ENCODE data around the gene PAX8. TPM values are rescaled to one million over a fixed set of nuclear protein-coding genes. Genes with fewer than 3 reads are reported as not detected.
"Not testable (repeated sequence)": the region's sequence is repeated elsewhere in the genome, so short reads cannot be mapped to it uniquely, and the experiment has no call there.

The PAX8 gene
- total RNA-seq, 2 experiments from 2014 or later, result 0.36 to 0.52 TPM

DNA sequence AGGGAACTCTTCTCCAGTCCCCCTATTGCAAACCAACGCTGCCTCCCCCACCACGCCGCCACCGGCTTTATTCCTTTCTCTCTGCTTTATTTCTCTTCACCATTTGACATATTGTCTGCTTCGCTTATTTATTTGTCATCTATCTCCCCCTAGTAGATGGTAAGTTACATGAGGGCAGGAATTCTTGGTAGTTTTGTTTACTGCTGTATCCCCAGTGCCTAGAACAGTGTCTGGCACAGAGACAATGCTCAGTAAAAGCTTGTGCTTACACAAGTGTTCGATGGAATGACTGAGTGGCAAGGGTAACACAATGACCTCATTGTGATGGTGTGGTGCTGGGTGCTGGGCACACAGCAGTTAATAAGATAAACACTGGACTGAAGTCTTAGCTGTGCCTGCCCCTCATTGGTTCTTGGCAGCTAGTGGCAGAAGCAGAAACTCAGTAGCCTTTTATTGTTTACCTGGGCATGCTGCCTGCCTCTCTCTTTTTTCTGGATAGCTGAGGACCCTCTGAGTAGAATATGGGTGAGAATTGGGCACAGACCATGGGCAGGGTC, 9.5 kb upstream of the PAX8 start:
- H3K36me3 ChIP-seq (ENCODE audit: insufficient read depth, low read length); H3K36me3 Mint-ChIP-seq (ENCODE audit: low read depth); intact Hi-C loops (cut with DNase I, micrococcal nuclease); H3K4me3 ChIP-seq (ENCODE audit: low read length); POLR2A ChIA-PET; H3K4me1 ChIP-seq (ENCODE audit: insufficient read depth, low read length); H3K9me3 ChIP-seq (ENCODE audit: control insufficient read depth in 1 of 2, insufficient read depth in 1 of 2, low read length in 2 of 2); H3K4me3 Mint-ChIP-seq; H3K27me3 ChIP-seq (ENCODE audit: control insufficient read depth in 1 of 2, insufficient read depth in 2 of 2, low read length in 2 of 2); H3K9me3 Mint-ChIP-seq; H3K27ac ChIP-seq (ENCODE audit: low read depth in 1 of 2, low read length in 2 of 2); CTCF ChIA-PET; H3K4me1 Mint-ChIP-seq (ENCODE audit: low read depth); DNase-seq; ATAC-seq (ENCODE audit: poor library complexity); H3K27me3 Mint-ChIP-seq; H3K27ac Mint-ChIP-seq: not testable (repeated sequence)

- H3K4me1 Mint-ChIP-seq (ENCODE audit: low read depth), result no peaks in the 10 kb centered on the region
- intact Hi-C loops (cut with DNase I, micrococcal nuclease), result no loop called here
- Histone ChIP-seq H3K36me3 (ENCODE audit: insufficient read depth, low read length) (no peaks in the 10 kb centered on the region), H3K27ac (ENCODE audit: low read depth in 1 of 2, low read length in 2 of 2) (no peak overlapping the region), H3K4me1 (ENCODE audit: insufficient read depth, low read length) (no peaks in the 10 kb centered on the region), H3K9me3 (ENCODE audit: control insufficient read depth in 1 of 2, insufficient read depth in 1 of 2, low read length in 2 of 2) (no peaks in the 10 kb centered on the region), H3K4me3 (ENCODE audit: low read length) (no peak overlapping the region), H3K27me3 (ENCODE audit: control insufficient read depth in 1 of 2, insufficient read depth in 2 of 2, low read length in 2 of 2) (no peaks in the 10 kb centered on the region)
- no peak for DNase-seq
- ATAC-seq (ENCODE audit: poor library complexity), result no peak
- TF ChIP-seq, protein P1, sequence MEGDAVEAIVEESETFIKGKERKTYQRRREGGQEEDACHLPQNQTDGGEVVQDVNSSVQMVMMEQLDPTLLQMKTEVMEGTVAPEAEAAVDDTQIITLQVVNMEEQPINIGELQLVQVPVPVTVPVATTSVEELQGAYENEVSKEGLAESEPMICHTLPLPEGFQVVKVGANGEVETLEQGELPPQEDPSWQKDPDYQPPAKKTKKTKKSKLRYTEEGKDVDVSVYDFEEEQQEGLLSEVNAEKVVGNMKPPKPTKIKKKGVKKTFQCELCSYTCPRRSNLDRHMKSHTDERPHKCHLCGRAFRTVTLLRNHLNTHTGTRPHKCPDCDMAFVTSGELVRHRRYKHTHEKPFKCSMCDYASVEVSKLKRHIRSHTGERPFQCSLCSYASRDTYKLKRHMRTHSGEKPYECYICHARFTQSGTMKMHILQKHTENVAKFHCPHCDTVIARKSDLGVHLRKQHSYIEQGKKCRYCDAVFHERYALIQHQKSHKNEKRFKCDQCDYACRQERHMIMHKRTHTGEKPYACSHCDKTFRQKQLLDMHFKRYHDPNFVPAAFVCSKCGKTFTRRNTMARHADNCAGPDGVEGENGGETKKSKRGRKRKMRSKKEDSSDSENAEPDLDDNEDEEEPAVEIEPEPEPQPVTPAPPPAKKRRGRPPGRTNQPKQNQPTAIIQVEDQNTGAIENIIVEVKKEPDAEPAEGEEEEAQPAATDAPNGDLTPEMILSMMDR (IDR thresholded peaks at IDR 0.05), result no peak
- H3K9me3 Mint-ChIP-seq, result no peaks in the 10 kb centered on the region
- H3K4me3 Mint-ChIP-seq, result no peak overlapping the region
- H3K27me3 Mint-ChIP-seq, result peaks cover 10% of the 10 kb centered on the region
- CTCF ChIA-PET, result no interaction called here
- no peak overlapping the region for H3K27ac Mint-ChIP-seq
- no peaks in the 10 kb centered on the region for H3K36me3 Mint-ChIP-seq (ENCODE audit: low read depth)
- POLR2A ChIA-PET, result no interaction called here
Observed at GRCh38 chr2:113285816-113286215, 7.1 kb upstream of the PAX8 start.

- CTCF ChIA-PET, result not testable (repeated sequence)
Observed at GRCh38 chr2:113284999-113285398, 6.3 kb upstream of the PAX8 start.

DNA sequence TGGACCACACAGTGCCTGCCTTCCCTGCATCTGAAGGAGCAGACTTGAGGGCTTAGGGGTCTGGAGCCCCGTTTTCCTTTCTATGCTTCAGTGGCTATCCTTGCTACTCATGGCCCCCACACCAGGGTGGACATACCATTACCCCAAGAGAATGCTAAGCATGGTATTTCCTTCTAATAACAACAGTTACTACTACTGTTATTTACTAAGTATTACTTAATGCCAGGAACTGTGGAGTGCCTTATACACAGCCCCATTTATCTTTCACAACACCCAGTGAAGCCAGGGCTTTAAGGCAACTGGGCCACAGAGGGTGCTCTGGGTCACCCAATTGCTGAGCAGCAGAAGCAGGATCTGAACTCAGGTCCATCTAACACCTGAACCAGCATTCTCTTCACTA, 5.8 kb upstream of the PAX8 start:
- no peak overlapping the region for H3K4me3 Mint-ChIP-seq
- no peaks in the 10 kb centered on the region for H3K4me1 ChIP-seq (ENCODE audit: insufficient read depth, low read length)
- intact Hi-C loops (cut with DNase I, micrococcal nuclease), result no loop called here
- TF ChIP-seq, protein P1 (IDR thresholded peaks at IDR 0.05), result no peak
- no peak for DNase-seq
- ChIA-PET POLR2A (no interaction called here), CTCF (no interaction called here)
- peaks cover 0 to 2% of the 10 kb centered on the region in 2 experiments for H3K27me3 ChIP-seq (ENCODE audit: control insufficient read depth in 1 of 2, insufficient read depth in 2 of 2, low read length in 2 of 2)
- H3K9me3 Mint-ChIP-seq, result no peaks in the 10 kb centered on the region
- no peaks in the 10 kb centered on the region for H3K36me3 Mint-ChIP-seq (ENCODE audit: low read depth)
- H3K27ac ChIP-seq (ENCODE audit: low read depth in 1 of 2, low read length in 2 of 2), result no peak overlapping the region
- no peak overlapping the region for H3K4me3 ChIP-seq (ENCODE audit: low read length)
- peaks cover 22% of the 10 kb centered on the region for H3K27me3 Mint-ChIP-seq
- H3K4me1 Mint-ChIP-seq (ENCODE audit: low read depth), result no peaks in the 10 kb centered on the region
- no peak overlapping the region for H3K27ac Mint-ChIP-seq
- no peaks in the 10 kb centered on the region for H3K9me3 ChIP-seq (ENCODE audit: control insufficient read depth in 1 of 2, insufficient read depth in 1 of 2, low read length in 2 of 2)
- no peak for ATAC-seq (ENCODE audit: poor library complexity)
- H3K36me3 ChIP-seq (ENCODE audit: insufficient read depth, low read length), result no peaks in the 10 kb centered on the region

More at GRCh38 chr2:113284999-113285398, 6.3 kb upstream of the PAX8 start:
- H3K27ac ChIP-seq (ENCODE audit: low read depth in 1 of 2, low read length in 2 of 2); H3K9me3 Mint-ChIP-seq; POLR2A ChIA-PET; ATAC-seq (ENCODE audit: poor library complexity); H3K27ac Mint-ChIP-seq; H3K4me1 Mint-ChIP-seq (ENCODE audit: low read depth); H3K4me1 ChIP-seq (ENCODE audit: insufficient read depth, low read length); H3K4me3 Mint-ChIP-seq; intact Hi-C loops (cut with DNase I, micrococcal nuclease); H3K4me3 ChIP-seq (ENCODE audit: low read length); DNase-seq; H3K36me3 Mint-ChIP-seq (ENCODE audit: low read depth); H3K9me3 ChIP-seq (ENCODE audit: control insufficient read depth in 1 of 2, insufficient read depth in 1 of 2, low read length in 2 of 2); H3K36me3 ChIP-seq (ENCODE audit: insufficient read depth, low read length); H3K27me3 ChIP-seq (ENCODE audit: control insufficient read depth in 1 of 2, insufficient read depth in 2 of 2, low read length in 2 of 2): not testable (repeated sequence)
- H3K27me3 Mint-ChIP-seq, result peaks cover 17% of the 10 kb centered on the region
